Loucy (cell line): Measurements from ENCODE around the gene MAVS.
"Not testable (repeated sequence)": the region's sequence is repeated elsewhere in the genome, so short reads cannot be mapped to it uniquely, and the experiment has no call there.

Experiments used
- H2AFZ ChIP-seq: fragments of 200-600 bp; sonication (generic); 2 replicates; pipeline ENCODE4 v1.6.0; 2016; ENCODE audit warnings: antibody characterized with exemption, mild to moderate bottlenecking, low read length, moderate library complexity
- H3F3A ChIP-seq: fragments of 200-600 bp; 2 replicates; pipeline ENCODE4 v1.6.0; 2016; ENCODE audit warnings: antibody characterized with exemption, low read depth, mild to moderate bottlenecking
- H3K27me3 ChIP-seq: fragments of 200-600 bp; sonication (generic); 2 replicates; pipeline ENCODE4 v1.6.1; 2014; ENCODE audit warnings: low read length, mild to moderate bottlenecking; ENCODE audit not compliant: insufficient read depth, poor library complexity, severe bottlenecking
- H3K36me3 ChIP-seq: fragments of 200-600 bp; sonication (generic); 2 replicates; pipeline ENCODE4 v1.6.1; 2016; ENCODE audit warnings: low read length; ENCODE audit not compliant: insufficient read depth
- H3K4me1 ChIP-seq: fragments of 200-600 bp; sonication (generic); 2 replicates; pipeline ENCODE4 v1.5.1; 2014; ENCODE audit warnings: low read length, mild to moderate bottlenecking; ENCODE audit not compliant: insufficient read depth, poor library complexity, severe bottlenecking
- H3K4me2 ChIP-seq: fragments of 200-600 bp; sonication (generic); 2 replicates; pipeline ENCODE4 v1.6.0; 2014; ENCODE audit warnings: antibody characterized with exemption, low read length, low read depth, mild to moderate bottlenecking; ENCODE audit not compliant: poor library complexity, severe bottlenecking
- H3K4me3 ChIP-seq: fragments of 200-600 bp; sonication (generic); 2 replicates; pipeline ENCODE4 v1.5.1; 2014; ENCODE audit warnings: low read length, mild to moderate bottlenecking, mixed read lengths; ENCODE audit not compliant: poor library complexity, severe bottlenecking
- H3K79me2 ChIP-seq: fragments of 200-600 bp; sonication (generic); 2 replicates; pipeline ENCODE4 v1.6.1; 2014; ENCODE audit warnings: low read length; ENCODE audit not compliant: insufficient read depth
- H3K9ac ChIP-seq: fragments of 200-600 bp; sonication (generic); 2 replicates; pipeline ENCODE4 v1.6.0; 2014; ENCODE audit warnings: mild to moderate bottlenecking, low read depth, low read length, moderate library complexity; ENCODE audit not compliant: poor library complexity, severe bottlenecking
- H3K9me2 ChIP-seq: fragments of 200-600 bp; sonication (generic); replicated peaks from 2 replicates; pipeline ENCODE4 v1.6.1; 2016; ENCODE audit warnings: low read depth, low read length, mixed read lengths
- H3K9me3 ChIP-seq: fragments of 200-600 bp; sonication (generic); 2 replicates; pipeline ENCODE4 v1.6.1; 2014; ENCODE audit warnings: mild to moderate bottlenecking, antibody characterized with exemption, low read length, low read depth; ENCODE audit not compliant: insufficient read depth
- H4K20me1 ChIP-seq: fragments of 200-600 bp; sonication (generic); 2 replicates; pipeline ENCODE4 v1.6.0; 2014; ENCODE audit warnings: antibody characterized with exemption, low read length, mild to moderate bottlenecking; ENCODE audit not compliant: insufficient read depth, poor library complexity, severe bottlenecking
- EZH2phosphoT487 ChIP-seq: fragments of 200-600 bp; IDR thresholded peaks from 2 replicates; pipeline ENCODE4 v1.6.1; 2018; ENCODE audit warnings: antibody characterized with exemption, mild to moderate bottlenecking, moderate library complexity, borderline replicate concordance
- TF ChIP-seq, protein P1 (sequence below): fragments of 200-600 bp; sonication (generic); conservative IDR thresholded peaks from 2 replicates; pipeline ENCODE4 v1.5.1; 2014; ENCODE audit warnings: mild to moderate bottlenecking, antibody characterized with exemption, low read length

MAVS gene

DNA sequence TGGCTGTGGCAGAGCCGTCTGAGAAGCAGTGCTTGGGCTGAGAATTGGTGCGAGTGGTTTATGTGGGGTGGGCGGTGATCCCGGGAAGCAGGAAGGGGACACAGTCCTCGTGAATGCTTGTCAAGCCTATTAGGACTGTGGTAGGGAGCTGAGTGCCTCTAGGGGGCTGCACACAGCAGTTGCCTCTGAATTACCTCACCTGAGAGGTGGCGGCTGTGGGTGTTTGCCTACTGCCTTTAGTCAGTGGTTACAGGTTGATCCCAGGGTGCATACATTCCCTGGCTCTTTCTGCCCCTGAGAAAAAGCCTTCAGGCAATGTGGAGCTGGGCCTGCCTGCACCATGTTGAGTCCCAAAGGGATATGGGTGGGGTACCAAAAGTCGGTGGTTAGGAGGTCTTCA is 21.1 kb upstream of the MAVS start:
- Histone ChIP-seq H3K9me2 (no peaks in the 10 kb centered on the region), H3K27me3 (no peaks in the 10 kb centered on the region), H3K79me2 (peaks cover 15% of the 10 kb centered on the region), H3F3A (no peaks in the 10 kb centered on the region), H2AFZ (no peak overlapping the region), H3K36me3 (no peaks in the 10 kb centered on the region), H3K9me3 (no peaks in the 10 kb centered on the region), H3K4me3 (no peak overlapping the region), H3K4me1 (peaks cover 13% of the 10 kb centered on the region), H3K9ac (no peak overlapping the region), H3K4me2 (no peak overlapping the region), H4K20me1 (no peaks in the 10 kb centered on the region)
- TF ChIP-seq, protein P1, sequence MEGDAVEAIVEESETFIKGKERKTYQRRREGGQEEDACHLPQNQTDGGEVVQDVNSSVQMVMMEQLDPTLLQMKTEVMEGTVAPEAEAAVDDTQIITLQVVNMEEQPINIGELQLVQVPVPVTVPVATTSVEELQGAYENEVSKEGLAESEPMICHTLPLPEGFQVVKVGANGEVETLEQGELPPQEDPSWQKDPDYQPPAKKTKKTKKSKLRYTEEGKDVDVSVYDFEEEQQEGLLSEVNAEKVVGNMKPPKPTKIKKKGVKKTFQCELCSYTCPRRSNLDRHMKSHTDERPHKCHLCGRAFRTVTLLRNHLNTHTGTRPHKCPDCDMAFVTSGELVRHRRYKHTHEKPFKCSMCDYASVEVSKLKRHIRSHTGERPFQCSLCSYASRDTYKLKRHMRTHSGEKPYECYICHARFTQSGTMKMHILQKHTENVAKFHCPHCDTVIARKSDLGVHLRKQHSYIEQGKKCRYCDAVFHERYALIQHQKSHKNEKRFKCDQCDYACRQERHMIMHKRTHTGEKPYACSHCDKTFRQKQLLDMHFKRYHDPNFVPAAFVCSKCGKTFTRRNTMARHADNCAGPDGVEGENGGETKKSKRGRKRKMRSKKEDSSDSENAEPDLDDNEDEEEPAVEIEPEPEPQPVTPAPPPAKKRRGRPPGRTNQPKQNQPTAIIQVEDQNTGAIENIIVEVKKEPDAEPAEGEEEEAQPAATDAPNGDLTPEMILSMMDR, result no peak; the same call in 1 of the 2 replicates
- TF ChIP-seq EZH2phosphoT487, result no peak

DNA sequence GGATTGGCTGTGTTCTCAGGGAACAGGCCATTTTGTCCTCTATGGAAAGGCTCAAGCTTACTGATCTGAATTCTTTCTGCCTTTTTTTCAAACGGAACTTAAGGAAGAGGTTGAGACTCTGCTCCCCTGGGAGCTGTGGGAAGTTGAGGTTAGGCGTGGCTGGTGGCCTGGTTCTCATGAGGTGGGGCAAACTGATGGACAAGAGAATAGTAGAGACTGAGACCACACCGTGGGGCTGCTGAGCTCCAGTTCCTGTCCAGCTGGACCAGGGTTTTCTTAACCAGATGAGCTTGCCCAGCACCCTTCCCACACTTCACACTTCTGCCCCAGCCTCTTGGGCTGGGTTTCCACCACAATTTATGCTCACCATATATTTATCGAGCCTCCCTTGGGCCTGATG is 20.2 kb upstream of the MAVS start:
- Histone ChIP-seq H3K9me2 (no peaks in the 10 kb centered on the region), H3K4me3 (no peak overlapping the region), H3F3A (no peaks in the 10 kb centered on the region), H3K9me3 (no peaks in the 10 kb centered on the region), H4K20me1 (no peaks in the 10 kb centered on the region), H3K4me2 (no peak overlapping the region), H3K4me1 (peaks cover 7% of the 10 kb centered on the region), H3K9ac (no peak overlapping the region), H3K36me3 (no peaks in the 10 kb centered on the region), H3K27me3 (no peaks in the 10 kb centered on the region), H3K79me2 (peaks cover 8% of the 10 kb centered on the region), H2AFZ (no peak overlapping the region)
- no peak for TF ChIP-seq EZH2phosphoT487

DNA sequence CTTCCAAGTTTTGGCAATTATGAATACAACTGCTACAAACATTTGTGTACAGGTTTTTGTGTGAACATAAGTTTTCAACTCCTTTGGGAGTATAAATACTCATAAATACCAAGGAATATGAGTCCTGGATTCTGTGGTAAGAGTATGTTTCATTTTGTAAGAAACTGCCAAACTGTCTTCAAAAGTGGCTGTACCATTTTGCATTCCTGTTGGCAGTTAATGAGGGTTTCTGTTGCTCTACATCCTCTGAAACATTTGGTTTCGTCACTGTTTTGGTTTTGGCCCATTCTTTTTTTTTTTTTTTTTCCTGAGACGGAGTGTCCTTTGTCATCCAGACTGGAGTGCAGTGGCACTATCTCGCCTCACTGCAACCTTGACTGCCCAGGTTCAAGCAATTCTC is 17.8 kb upstream of the MAVS start:
- Histone ChIP-seq H3F3A (no peaks in the 10 kb centered on the region), H3K9ac (no peak overlapping the region), H2AFZ (no peak overlapping the region), H3K79me2 (no peaks in the 10 kb centered on the region), H3K4me3 (no peak overlapping the region), H4K20me1 (no peaks in the 10 kb centered on the region), H3K9me3 (no peaks in the 10 kb centered on the region), H3K9me2 (no peaks in the 10 kb centered on the region), H3K4me1 (peaks cover 5% of the 10 kb centered on the region), H3K27me3 (no peaks in the 10 kb centered on the region), H3K4me2 (no peak overlapping the region), H3K36me3 (no peaks in the 10 kb centered on the region)
- no peak for TF ChIP-seq EZH2phosphoT487
- TF ChIP-seq, protein P1, result no peak

DNA sequence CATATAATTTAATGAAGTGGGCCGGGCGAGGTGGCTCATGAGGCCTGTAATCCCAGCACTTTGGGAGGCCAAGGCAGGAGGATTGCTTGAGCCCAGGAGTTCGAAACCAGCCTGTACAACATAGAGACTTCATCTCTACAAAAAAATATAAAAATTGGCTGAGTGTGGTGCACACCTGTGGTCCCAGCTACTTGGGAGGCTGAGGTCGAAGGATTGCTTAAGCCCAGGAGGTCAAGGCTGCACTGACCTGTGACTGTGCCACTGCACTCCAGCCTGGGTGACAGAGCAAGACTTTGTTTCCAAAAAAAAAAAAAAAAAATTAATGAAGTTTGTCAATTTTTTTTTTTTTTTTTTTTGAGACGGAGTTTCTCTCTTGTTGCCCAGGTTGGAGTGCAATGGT is 16.7 kb upstream of the MAVS start:
- H2AFZ ChIP-seq, H4K20me1 ChIP-seq, H3F3A ChIP-seq, H3K4me2 ChIP-seq, H3K36me3 ChIP-seq, H3K9me3 ChIP-seq, H3K79me2 ChIP-seq, H3K4me3 ChIP-seq, H3K27me3 ChIP-seq, H3K9ac ChIP-seq, H3K9me2 ChIP-seq, H3K4me1 ChIP-seq: not testable (repeated sequence)
